GM19193 (cell line): ENCODE results near the gene TOMM6.
A peak's percentile ranks its signal among the peaks of the same experiment; 100 is the strongest.

Experiments used
- POLR2A ChIP-seq: IDR thresholded peaks from 4 replicates; pipeline ENCODE4 v1.6.1; 2011; ENCODE audit not compliant: insufficient read depth, insufficient read length; ENCODE audit errors: extremely low read depth

The TOMM6 gene

GRCh38 chr6:41787219-41787917, at the start of gene TOMM6:
TOMM6 (plus strand) TSS chr6:41787694; CDS start chr6:41787698, 4 bp downstream.
- peak; percentile 93 for TF ChIP-seq POLR2A

GRCh38 chr6:41739041-41739440, 48.5 kb upstream of the TOMM6 start:
- TF ChIP-seq POLR2A, result no peak

- TF ChIP-seq POLR2A, result no peak
These were observed 46.9 kb upstream of the TOMM6 start for GRCh38 chr6:41740366-41741162.

GRCh38 chr6:41741625-41742490, 45.6 kb upstream of the TOMM6 start:
- TF ChIP-seq POLR2A, result no peak

GRCh38 chr6:41743406-41744235, 43.9 kb upstream of the TOMM6 start:
- TF ChIP-seq POLR2A, result no peak

GRCh38 chr6:41744236-41744787, 43.2 kb upstream of the TOMM6 start:
- no peak for TF ChIP-seq POLR2A

- TF ChIP-seq POLR2A, result no peak
These were observed 41.4 kb upstream of the TOMM6 start for GRCh38 chr6:41746107-41746506.

- TF ChIP-seq POLR2A, result no peak
These were observed 40.0 kb upstream of the TOMM6 start, which contains the start of gene PGC for GRCh38 chr6:41747256-41748101. PGC (minus strand) TSS chr6:41747397; CDS start chr6:41747334, 63 bp downstream.

GRCh38 chr6:41748102-41748477, 39.4 kb upstream of the TOMM6 start:
- TF ChIP-seq POLR2A, result no peak

GRCh38 chr6:41748542-41748941, 39.0 kb upstream of the TOMM6 start:
- TF ChIP-seq POLR2A, result no peak

GRCh38 chr6:41750374-41750773, 37.1 kb upstream of the TOMM6 start:
- TF ChIP-seq POLR2A, result no peak

GRCh38 chr6:41755895-41756294, 31.6 kb upstream of the TOMM6 start:
- TF ChIP-seq POLR2A, result no peak

- no peak for TF ChIP-seq POLR2A
These were observed 31.1 kb upstream of the TOMM6 start for GRCh38 chr6:41756354-41756753.

GRCh38 chr6:41757271-41757670, 30.2 kb upstream of the TOMM6 start:
- no peak for TF ChIP-seq POLR2A
